HG02588 (cell line): ENCODE data around the gene MYH7B.

ENCODE experiments used
- ATAC-seq: cut with Tn5 transposase; IDR thresholded peaks from one replicate; pipeline ENCODE4 v1.9.1; 2021; ENCODE audit warnings: mild to moderate bottlenecking, moderate library complexity; ENCODE audit not compliant: unreplicated experiment

Gene MYH7B

DNA sequence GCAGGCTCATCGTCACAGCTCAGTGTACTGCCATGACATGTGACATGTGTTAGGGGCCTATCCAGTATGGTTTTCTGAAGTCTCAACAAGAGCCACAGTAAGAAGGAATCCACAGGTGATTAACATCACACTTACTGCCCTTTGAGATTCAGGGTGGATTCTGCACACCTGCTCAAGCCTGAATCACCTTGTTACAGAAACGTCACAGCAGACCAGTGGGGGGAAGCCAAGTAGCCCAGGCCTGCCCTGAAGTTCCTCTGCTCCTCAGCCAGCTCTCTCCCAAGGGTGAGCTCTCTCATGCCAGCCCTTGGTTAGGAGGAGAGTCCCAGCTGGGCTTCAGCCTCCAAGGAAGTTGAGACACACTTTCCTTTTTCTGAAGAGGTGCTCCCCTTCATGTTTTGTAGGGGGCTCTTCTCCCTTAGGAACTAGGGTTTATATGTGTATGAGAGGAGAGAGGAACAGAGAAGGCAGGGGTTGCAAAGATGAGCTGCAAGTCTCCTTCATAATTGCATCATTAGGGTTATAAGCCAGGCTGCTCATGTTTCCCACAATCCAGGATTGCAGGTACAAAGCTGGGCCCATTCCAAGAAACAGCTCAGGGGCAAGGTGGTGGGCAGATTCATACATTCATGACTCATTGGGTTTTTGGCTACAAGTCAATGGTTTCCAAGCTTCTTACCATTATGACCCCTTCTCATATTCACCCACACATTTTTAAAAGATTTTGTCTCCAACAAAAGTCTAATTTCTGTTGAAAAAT is 11.7 kb upstream of the MYH7B start:
- ATAC-seq = no peak

DNA sequence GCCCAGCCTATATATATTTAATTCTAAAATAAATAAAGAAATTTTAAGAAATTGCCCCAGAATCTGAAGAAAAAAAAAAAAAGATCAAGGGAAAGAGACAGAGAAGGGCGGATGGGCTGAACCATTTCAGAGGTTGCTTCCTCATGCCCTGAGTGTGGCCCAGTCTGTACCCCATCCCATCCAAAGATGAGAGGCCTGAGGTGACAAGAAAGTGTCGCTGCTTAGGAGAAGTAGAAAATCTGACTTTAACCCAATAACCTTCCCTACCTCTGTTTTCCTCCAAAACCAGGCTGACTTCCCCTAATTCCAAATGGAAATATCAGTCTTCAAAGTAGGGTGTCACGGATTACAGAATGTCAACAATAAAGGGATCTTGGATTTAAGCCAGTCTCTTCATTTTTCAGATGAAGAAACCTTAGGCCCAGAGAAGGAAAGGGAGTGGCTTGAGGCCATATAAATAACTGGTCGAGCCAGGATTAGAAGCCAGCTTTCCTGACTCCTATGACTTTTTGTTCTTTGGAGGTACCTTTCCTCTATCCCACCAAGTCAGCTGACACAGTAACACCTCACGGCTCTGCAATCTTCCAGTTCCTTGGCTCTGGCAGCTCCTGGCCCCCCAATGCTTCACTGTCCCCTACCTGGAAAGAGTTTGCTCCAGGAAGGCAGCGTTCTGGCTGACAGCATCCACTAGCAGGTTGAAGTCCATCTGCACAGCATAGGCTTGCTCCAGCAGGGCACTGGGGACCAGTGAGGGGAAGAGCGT is 10.2 kb upstream of the MYH7B start:
- ATAC-seq = no peak

DNA sequence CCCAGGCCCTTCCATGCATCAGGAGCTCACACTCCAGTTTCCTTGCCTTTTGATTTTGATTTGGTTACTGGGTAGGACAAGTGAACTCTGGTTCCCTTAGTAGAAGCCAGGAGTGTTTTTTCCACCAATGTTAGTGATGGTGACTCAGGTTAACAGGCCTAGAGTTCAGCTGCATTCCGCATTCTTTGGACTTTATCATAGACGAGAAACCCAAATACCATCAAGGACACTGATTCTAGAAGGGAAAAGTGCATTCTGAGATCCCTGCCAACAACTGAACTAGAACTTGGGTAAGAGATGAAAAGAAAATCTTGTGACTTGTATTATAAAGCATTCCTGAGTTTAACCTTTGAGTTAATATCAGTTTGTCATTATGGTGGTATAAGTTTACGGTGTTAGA is 9.0 kb upstream of the MYH7B start:
- no peak for ATAC-seq

DNA sequence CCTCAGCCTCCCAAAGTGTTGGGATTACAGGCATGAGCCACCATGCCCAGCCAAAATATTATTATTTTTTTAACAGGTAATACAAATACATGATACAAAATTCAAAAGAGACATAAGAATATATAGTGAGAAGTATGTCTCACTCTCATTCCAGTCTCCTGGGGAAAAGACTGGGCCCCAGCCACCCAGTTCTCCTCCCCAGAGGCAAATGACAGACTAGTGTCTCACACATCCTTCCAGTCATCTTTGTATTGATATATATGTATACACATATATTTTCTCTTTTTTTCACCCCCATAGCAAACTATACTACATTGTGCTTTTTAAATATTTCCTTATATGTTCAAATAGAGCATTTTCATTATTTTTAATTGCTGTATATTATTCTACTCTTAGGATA is 8.3 kb upstream of the MYH7B start:
- no peak for ATAC-seq

DNA sequence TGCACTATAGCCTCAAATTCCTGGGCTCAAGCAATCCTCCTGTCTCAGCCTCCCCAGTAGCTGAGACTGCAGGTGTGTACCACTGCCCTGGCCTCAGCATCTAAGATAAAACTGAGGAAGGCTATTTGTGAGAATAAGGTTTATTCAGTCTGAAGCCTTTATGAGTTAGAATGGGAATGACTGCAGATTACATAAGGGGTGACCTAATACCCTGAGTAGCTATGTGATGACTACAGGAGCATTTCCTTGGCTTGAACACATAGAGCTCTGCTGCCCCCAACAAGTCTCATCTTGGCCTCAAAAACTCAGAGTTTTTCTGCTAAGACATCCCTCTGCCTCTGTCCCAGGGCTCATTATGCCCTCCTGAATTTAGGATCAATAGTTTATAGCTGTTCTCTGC is 7.6 kb upstream of the MYH7B start:
- no peak for ATAC-seq

DNA sequence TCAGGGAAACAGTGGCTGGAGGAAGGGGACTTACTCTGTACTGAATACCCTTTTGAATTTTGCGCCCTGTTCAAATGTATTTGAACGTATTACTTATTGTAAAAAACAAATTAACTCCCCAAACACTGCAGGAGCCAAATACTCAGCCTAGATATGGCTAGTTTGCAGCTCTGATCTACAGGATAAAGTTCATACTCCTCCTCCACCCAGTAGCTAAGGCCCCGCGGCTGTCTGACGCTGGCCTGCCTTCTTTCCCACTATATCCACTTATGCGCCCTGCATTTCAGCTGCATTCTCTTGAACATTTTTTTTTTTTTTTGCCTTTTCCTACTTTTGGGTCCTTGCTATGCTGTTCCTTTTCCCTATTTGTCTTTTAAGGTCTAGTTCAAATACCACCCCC is 6.5 kb upstream of the MYH7B start:
- ATAC-seq = no peak

DNA sequence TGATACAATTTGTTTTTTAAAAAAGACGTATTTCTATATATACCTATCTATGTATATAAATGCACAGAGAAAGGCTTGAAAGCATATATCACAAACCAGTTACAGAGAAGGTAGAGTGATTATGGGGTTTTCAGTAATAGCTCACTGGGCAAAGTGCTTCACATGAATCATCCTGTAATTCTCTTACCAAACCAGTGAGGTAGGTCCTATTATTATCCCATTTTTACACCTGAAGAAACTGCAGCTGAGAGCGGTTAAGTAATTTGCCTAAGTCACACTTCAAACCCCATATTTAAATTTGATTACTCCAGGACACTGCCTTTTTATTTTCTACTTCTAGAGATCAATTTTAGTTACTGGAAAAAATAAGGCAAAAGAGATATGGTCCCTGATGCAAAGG is 4.4 kb upstream of the MYH7B start:
- no peak for ATAC-seq

DNA sequence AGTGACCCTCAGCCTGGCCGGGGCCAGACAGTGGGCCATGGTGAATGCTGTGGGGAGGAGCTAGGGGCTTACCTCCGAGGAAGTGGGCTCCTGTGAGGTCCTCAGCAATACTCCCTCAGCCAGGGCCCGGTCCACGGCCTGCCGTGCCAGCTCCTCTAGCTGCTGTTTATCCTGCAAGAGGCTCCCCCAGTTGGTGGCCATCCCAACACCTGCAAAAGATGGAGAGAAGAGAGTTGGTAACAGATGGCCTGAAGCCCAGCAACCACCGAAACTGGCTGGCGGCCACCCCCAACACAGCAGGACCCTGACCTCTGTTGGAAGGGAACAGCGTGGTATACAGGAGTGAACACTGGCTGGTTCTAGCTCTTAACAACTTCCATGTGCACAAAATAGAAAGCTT is 4.0 kb upstream of the MYH7B start:
- ATAC-seq = no peak

DNA sequence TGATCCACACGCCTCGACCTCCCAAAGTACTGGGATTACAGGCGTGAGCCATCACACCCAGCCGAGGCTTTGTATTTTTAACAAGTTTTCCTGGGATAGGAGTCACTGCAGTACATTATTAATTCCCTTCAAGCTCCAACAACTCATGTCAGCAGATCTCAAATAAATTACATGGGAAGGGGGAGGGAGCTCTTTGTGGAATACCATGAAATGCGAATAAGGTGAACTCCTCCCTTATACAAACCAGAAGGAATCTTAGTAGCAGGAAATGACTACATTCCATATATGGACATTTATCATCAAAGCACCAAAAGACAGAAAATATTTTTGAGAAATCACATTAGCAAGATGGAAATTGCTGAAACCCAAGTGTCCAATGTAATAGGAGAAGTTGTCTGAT is 3.0 kb upstream of the MYH7B start:
- ATAC-seq = no peak

DNA sequence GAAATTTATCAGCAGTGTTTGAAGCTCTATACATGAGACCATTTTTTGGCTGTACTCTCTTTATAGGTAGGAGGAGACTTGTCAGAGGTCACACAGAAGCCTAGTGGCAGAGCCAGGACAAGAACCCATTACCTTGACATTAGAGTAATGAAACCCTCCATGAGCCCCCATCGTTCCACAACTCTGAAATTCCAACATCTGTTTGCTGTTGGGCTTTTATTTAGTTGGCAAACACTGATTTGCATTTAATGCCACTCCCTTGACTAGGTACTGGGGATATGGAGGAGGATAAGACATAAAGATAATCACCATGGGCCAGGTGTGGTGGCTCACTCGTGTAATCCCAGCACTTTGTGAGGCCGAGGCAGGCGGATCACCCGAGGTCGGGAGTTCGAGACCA is 1.7 kb upstream of the MYH7B start:
- no peak for ATAC-seq

DNA sequence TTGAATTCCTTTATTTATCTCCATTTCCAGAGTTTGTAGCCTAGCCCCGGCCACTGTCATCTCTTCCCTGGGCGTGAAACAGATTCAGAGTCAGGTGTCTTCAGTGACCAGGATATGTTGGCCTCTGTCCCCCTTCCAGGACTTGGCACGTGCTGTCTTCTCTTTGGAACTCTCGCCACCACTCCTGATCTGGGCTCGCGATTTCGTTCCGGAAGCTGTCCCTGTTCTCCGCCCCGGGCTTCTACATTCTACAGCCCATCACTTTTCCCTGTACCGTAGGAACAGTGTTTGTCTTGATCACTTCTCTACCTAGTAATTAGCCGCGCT is 801 bp upstream of the MYH7B start:
- ATAC-seq = no peak

DNA sequence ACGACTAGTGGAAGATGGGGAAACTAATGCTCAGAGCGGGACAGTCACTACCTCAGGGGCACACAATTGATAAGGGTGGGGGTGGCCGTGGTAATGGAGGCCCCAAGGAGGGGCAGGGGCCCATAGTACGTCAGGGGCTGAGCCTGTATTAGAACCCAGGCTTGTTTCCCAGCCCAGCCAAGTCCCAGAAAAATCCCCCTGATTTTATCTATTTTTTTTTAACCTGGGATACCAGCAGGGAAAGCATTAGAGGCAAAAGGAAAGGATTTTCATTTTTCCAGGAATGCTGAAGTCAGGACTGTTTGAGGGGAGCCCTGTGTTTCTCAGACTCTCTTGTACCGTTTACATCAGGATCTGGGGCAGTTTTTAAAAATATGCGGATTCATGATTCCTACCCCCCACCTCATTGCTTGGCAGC is 382 bp downstream of the MYH7B start:
- no peak for ATAC-seq

DNA sequence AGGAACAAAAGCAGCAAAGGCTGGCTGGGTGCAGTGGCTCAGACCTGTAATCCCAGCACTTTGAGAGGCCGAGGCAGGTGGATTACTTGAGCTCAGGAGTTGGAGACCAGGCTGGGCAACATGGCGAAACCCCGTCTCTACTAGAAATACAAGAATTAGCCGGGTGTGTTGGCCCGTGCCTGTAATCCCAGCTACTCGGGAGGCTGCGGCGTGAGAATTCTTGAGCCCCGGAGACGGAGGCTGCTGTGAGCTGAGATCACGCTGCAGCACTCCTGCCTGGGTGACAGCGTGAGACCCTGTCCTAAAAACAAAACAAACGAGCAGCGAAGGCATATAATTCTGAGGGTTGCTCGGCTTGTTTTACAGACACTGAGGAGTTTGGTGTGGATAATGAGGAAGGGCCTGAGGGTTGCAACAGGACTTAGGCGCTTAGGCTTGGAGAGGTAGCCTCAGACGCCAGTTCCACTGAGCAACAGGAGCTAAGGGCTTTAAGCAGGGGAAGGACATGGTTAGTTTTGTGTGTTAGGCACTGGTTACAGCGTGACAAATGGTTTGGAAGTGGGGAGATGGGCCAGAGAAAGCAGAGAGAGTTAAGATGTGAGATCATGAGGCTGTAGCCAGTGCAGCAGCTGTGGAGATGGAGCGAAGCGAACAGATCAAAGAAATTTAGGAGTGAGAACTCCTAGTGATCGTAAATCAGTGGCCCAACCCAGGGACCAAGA is 1.2 kb downstream of the MYH7B start:
- ATAC-seq = no peak

DNA sequence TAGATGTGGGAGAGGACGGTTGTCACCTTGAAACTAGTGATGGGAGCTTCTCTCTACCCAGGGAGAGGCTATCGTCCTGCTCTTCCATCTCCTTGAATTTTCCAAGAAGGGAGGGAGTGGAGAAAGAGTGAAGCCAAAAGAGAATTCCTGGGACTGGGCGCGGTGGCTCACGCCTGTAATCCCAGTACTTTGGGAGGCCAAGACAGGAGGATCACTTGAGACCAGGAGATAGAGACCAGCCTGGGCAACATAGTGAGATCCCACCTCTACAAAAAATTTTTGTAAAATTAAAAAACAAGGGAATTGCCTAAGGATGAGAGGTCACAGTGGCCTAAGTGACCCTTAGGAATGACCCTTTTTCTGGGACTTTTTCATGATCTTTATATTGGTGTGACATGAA is 8.8 kb downstream of the MYH7B start:
- ATAC-seq = no peak

DNA sequence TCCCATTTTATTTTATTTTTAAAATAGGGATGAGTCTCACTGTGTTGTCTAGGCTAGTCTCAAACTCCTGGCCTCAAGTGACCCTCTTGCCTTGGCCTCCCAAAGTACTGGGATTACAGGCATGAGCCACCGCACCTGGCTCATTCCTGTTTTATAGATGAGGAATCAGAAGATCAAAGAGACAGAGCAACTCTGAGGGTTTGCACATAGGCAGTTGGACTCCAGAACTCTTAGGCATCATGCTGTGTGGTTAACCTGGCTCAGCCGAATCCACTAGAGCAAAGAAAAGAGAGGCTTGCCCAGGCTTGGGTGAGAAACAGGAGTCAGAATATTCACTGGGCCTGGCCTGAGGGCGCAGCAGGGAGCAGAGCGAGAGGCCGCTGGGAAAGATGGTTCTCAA is 9.4 kb downstream of the MYH7B start:
- no peak for ATAC-seq

DNA sequence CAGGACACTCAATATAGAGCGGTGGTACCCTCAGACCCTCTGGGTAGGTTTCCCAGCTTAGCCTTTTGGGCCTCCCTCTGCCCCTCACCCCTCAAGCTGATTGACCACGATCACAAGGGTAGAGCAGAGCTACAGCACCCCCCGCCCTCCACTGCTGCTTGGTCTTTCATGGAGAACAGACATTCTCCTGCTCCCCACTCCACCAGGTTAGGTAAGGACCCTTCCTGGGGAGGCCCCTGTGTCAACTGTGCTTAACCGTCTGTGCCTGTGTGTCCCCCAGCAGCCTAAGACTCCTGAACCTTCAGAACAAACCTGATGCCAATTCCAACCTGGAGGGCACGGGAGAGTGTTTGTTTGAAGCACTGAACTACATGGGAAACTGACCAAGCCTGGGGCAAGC is 11.8 kb downstream of the MYH7B start:
- ATAC-seq = no peak

DNA sequence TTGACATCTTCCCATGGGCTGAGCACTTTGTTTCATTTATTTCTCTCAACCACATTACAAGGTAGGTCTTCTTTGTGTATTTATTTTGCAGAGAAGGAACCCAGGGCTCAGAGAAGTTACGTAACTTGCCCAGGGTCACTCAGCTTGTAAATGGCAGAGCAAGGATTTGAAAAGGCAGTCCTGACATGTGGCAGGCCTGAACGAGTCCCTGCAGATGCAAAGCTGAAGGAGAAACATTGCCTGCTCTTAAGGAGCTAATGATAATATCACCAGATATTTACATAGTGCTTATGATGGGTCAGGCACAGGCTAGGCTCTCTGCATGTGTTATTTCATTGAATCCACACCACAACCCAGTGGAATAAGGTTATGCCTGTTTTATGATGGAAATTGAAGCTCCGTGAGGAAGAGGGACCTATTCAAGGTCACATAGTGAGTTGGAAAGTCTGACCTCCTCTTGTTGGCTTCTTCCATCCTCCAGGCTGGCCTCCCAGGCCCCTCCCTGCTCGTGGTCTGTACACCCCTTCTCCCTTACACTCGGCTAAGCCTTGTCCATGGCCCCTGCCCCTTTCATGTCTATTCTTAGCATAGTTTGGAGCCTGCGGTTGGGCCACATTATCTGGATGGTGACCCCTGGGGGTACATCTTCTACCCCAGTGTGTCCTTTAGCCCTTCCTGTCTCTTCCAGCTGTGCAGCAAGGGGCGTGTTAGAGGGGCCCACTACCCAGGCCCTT is 12.5 kb downstream of the MYH7B start:
- no peak for ATAC-seq

DNA sequence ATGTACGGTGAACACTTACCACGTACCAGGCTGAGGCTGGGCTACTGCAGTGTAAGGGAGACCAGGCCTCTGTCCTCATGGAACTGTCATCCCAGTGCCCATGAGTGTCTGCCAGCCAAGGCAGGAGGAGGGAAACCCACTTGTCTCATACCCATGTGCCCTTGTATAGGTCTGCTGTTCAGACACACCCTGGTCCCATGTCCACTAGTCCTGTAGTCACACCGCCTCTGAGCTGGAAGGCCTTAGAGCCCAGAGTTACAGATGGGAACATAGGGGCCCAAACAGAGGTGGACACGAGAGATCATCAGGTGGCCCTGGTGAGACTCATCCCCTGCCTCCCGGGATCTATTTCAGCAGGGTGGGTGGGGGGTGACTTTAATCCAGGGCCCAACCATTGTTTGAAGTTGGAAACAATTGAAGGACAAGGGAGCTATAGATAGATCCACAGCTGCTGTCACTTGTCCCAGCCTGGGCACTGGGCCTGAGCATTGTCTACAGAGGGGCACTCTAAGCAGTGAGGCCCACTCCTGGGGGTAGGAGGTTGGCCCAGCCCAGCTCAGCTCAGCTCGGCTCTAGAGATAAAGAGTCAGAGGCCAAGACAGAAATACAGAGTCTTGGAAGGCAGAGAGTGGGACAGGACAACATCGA is 14.6 kb downstream of the MYH7B start:
- no peak for ATAC-seq

DNA sequence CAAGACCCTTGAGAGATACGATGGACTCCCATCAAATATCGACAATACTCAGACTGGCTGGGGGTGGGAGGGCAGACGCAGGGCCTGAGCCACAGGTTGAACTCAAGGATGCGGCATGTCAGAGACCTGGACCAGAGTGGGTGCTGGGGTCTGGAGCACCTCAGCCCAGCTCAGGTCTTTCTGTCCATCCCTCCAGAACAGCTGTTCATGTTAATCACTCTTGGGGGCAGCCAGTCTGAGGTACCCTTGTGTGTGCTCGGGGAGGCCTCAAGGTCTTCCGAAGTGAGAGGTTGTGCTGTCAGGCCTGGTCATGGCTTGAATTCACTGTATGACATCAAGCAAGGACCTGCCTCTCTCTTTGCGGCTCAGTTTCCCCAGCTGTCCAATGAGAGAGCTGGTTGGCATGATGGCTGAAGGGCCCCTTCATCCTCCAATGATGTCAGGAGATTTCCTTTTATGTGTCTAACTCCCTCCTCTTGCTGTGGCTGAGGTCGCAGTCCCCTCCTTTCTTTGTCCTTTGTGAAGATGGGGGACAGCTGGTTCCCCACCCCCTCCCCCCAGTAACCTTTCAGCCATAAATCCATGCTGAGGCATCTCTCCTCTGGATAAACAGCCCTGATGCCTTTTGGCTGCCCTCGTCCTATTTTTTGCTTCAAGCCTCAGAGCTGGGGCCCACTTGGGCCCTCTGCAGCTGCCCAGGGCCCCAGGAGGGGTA is 15.3 kb downstream of the MYH7B start:
- no peak for ATAC-seq

DNA sequence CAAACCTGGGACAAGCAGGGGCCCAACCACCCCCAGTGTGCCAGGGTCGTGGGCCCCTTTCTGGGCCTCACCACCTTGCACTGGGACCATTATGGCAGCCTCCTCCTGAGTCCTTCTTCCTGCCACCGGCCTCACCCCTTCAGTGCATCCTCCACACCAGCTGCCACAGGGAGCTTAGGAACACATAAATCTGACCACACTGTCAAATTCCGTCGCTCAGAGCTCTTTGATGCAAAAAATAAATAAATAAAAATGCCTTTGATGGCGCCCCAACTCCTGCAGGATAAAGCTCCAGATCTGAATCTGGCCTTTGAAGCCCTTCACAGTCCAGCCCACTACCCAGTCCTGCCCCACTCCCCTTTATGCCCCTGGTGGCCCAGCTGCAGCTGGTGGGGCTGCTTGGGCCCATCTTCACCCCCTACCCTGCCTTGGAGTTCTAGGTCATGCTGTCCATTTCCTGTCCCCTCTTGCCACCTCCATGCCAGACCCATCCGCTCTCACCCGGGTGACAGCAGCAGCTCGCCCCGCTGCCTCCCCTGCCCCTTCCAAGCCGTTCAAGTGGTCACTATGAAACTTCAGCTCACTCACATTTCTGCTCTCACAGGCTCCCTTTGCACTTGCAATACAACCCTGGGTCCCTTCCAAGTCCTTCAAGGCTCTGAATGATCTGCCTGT is 16.0 kb downstream of the MYH7B start:
- ATAC-seq = no peak
